ENCODE measurements around the gene TRAPPC2L. TPM values are rescaled to one million over a fixed set of nuclear protein-coding genes. Genes with fewer than 3 reads are reported as not detected.

The TRAPPC2L gene
- total RNA-seq, 1 donor from 2014 or later = 50.1 TPM

DNA sequence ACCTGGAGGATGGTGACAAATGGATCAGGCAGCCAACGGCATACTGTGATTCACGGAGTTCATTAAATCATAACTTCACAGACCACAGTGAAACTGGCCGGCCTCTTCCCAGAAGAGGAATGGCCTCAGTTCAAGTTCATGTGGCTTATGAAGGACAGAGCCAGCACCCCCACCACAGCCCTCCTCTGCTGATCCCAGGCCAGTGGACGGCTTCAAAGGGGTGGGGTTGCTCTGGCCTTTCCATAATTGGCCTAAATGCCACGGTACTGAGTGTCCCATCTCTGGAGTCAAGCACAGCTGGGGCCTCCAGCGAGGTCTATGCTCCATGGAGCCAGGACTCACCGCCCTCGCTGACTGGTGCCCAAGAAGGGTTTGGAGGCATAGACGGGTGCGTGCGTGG lies 21.5 kb upstream of the TRAPPC2L start:
- Histone ChIP-seq H3K27me3 (ENCODE audit: control insufficient read depth, insufficient read depth, low read length) (no peaks in the 10 kb centered on the region), H3K36me3 (ENCODE audit: control insufficient read depth, insufficient read depth, low read length) (no peaks in the 10 kb centered on the region), H3K4me3 (ENCODE audit: low read depth, low read length) (no peak overlapping the region)
- DNase-seq (ENCODE audit: low read depth) = no peak
- TF ChIP-seq, protein P1, sequence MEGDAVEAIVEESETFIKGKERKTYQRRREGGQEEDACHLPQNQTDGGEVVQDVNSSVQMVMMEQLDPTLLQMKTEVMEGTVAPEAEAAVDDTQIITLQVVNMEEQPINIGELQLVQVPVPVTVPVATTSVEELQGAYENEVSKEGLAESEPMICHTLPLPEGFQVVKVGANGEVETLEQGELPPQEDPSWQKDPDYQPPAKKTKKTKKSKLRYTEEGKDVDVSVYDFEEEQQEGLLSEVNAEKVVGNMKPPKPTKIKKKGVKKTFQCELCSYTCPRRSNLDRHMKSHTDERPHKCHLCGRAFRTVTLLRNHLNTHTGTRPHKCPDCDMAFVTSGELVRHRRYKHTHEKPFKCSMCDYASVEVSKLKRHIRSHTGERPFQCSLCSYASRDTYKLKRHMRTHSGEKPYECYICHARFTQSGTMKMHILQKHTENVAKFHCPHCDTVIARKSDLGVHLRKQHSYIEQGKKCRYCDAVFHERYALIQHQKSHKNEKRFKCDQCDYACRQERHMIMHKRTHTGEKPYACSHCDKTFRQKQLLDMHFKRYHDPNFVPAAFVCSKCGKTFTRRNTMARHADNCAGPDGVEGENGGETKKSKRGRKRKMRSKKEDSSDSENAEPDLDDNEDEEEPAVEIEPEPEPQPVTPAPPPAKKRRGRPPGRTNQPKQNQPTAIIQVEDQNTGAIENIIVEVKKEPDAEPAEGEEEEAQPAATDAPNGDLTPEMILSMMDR (IDR thresholded peaks at IDR 0.05; ENCODE audit: insufficient read depth, low read length, poor library complexity, severe bottlenecking) = no peak

DNA sequence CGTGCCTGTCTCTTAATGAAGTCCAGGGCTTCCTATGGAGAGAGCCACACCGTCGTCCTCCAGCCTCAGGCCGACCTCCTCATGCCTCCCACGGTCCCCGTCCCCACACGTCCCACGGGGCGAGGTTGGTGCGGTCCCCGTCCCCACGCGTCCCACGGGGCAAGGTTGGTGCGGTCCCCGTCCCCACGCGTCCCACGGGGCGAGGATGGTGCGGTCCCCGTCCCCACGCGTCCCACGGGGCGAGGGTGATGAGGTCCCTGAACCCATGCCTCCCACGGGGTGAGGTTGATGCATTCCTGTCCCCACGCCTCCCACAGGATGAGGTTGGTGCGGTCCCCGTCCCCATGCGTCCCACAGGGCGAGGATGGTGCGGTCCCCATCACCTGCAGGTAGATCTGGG lies 21.1 kb upstream of the TRAPPC2L start:
- no peak for DNase-seq (ENCODE audit: low read depth)
- no peaks in the 10 kb centered on the region for H3K36me3 ChIP-seq (ENCODE audit: control insufficient read depth, insufficient read depth, low read length)
- H3K27me3 ChIP-seq (ENCODE audit: control insufficient read depth, insufficient read depth, low read length) = no peaks in the 10 kb centered on the region

DNA sequence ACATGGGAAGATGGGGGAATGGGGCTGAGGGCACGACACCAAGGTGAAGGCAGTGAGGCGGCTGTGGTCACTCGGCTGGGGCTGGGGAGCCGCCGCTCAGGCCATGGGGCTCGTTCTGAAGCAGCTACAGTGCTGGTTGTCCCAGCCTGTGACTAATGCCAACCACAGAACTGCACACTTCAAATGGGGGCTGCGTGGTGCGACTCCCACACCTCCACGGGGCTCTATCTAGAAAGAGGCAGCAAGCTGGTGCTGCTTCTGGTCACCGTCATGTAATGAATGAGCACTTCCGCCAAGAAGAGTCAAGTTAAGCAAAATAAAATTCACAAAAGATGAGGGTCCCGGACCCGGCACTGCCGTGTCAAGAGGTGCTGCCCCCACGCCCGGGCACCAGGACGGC lies 20.1 kb upstream of the TRAPPC2L start:
- H3K36me3 ChIP-seq (ENCODE audit: control insufficient read depth, insufficient read depth, low read length) = no peaks in the 10 kb centered on the region

More for the DNA sequence above, 21.1 kb upstream of the TRAPPC2L start:
- TF ChIP-seq, protein P1 (IDR thresholded peaks at IDR 0.05; ENCODE audit: insufficient read depth, low read length, poor library complexity, severe bottlenecking) = no peak
- H3K4me3 ChIP-seq (ENCODE audit: low read depth, low read length) = no peak overlapping the region

DNA sequence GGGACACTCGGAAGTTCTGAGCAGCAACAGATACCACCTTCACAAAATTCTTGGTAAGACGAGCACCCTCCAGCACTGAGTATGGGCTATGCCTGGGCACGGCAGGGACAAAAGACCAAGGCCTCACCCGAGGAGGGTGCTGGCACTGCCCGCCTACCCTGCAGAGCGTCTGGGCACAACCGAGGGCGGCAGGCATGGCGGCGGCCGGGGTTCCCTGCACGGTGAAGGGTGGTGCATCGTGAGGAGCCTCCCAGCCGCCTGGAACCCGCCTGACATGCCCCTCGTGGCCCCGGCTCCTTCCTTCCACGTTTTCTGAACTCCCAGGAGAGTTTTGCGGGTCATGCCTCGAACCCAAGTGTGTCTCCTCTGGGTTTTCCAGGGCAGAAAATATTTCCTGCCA lies 19.1 kb upstream of the TRAPPC2L start:
- TF ChIP-seq, protein P1 (IDR thresholded peaks at IDR 0.05; ENCODE audit: insufficient read depth, low read length, poor library complexity, severe bottlenecking) = no peak
- H3K36me3 ChIP-seq (ENCODE audit: control insufficient read depth, insufficient read depth, low read length) = no peaks in the 10 kb centered on the region

More for the DNA sequence above, 20.1 kb upstream of the TRAPPC2L start:
- Histone ChIP-seq H3K4me3 (ENCODE audit: low read depth, low read length) (no peak overlapping the region), H3K27me3 (ENCODE audit: control insufficient read depth, insufficient read depth, low read length) (no peaks in the 10 kb centered on the region)
- TF ChIP-seq, protein P1 (IDR thresholded peaks at IDR 0.05; ENCODE audit: insufficient read depth, low read length, poor library complexity, severe bottlenecking) = no peak
- no peak for DNase-seq (ENCODE audit: low read depth)

DNA sequence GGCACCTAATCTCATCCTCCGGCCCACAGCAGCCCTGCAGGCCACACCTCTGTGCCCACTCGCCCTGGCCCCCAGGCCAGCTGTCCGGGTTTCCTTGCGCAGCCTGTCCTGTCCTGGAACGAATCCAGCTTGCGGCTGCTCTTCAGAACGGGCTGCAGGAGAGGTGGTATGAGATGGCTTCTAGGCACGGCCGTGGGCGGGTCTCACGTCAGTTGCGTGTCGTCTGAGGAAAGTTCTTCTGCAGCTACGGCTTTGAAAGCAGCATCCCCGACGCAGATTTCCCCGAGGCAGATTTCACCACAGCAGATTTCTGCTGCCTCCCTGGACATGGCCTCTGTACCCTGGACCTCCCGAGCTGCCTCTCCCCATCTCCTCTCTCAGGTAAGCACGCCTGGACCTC lies 18.4 kb upstream of the TRAPPC2L start:
- no peaks in the 10 kb centered on the region for H3K36me3 ChIP-seq (ENCODE audit: control insufficient read depth, insufficient read depth, low read length)
- H3K4me3 ChIP-seq (ENCODE audit: low read depth, low read length) = no peak overlapping the region
- TF ChIP-seq, protein P1 (IDR thresholded peaks at IDR 0.05; ENCODE audit: insufficient read depth, low read length, poor library complexity, severe bottlenecking) = no peak
- no peak for DNase-seq (ENCODE audit: low read depth)
- H3K27me3 ChIP-seq (ENCODE audit: control insufficient read depth, insufficient read depth, low read length) = no peaks in the 10 kb centered on the region

More for the DNA sequence above, 19.1 kb upstream of the TRAPPC2L start:
- DNase-seq (ENCODE audit: low read depth) = no peak
- Histone ChIP-seq H3K27me3 (ENCODE audit: control insufficient read depth, insufficient read depth, low read length) (no peaks in the 10 kb centered on the region), H3K4me3 (ENCODE audit: low read depth, low read length) (no peak overlapping the region)

DNA sequence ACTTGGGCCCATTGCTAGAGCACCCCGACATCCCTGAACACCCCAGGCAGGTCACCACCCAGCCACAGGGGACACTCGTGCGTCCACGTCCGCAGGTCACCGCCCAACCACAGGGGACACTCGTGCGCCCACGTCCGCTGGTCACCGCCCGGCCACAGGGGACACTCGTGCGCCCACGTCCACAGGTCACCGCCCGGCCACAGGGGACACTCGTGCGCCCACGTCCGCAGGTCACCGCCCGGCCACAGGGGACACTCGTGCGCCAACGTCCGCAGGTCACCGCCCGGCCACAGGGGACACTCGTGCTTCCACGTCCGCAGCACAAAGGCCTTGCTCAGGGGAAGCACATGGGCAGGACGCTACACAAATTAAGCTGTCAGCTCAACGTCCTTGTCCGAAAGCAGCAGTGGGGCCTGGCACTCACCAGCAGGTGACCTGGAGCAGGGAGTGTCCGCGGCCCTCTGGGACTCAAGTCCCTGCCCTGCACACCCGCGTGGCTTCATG lies 17.8 kb upstream of the TRAPPC2L start:
- H3K4me3 ChIP-seq (ENCODE audit: low read depth, low read length) = no peak overlapping the region

More for the DNA sequence above, 17.8 kb upstream of the TRAPPC2L start:
- TF ChIP-seq, protein P1 (IDR thresholded peaks at IDR 0.05; ENCODE audit: insufficient read depth, low read length, poor library complexity, severe bottlenecking) = peak; percentile 21
- no peaks in the 10 kb centered on the region for H3K36me3 ChIP-seq (ENCODE audit: control insufficient read depth, insufficient read depth, low read length)
- H3K27me3 ChIP-seq (ENCODE audit: control insufficient read depth, insufficient read depth, low read length) = no peaks in the 10 kb centered on the region
- no peak for DNase-seq (ENCODE audit: low read depth)

Measured in kidney epithelial cell (primary cell).